Esophagus squamous epithelium (tissue), 5 donors: ENCODE measurements around the gene TLE3. TPM values are rescaled to one million over a fixed set of nuclear protein-coding genes. Genes with fewer than 3 reads are reported as not detected.

Experiments
- DNase-seq: peaks from one replicate; lab custom pipeline; 2025; lab: John Stamatoyannopoulos, UW
- H3K27ac ChIP-seq, 4 donors: fragments of 200-600 bp; sonication (generic); one replicate each; pipeline ENCODE4 v1.5.1; 2016 to 2019; ENCODE audit warnings: mild to moderate bottlenecking in 1 of 4
- H3K27me3 ChIP-seq, 4 donors: fragments of 200-600 bp; sonication (generic); 1 replicate in 3 of 4; 2 replicates in 1 of 4; pipeline versions ENCODE4 v1.5.1 to v1.6.0; 2017 to 2021; ENCODE audit warnings: antibody characterized with exemption in 1 of 4
- H3K36me3 ChIP-seq, 3 donors: fragments of 200-600 bp; sonication (generic); one replicate each; pipeline ENCODE4 v1.5.1; 2016 to 2019
- H3K4me1 ChIP-seq, 3 donors: fragments of 200-600 bp; sonication (generic); one replicate each; pipeline ENCODE4 v1.5.1; 2017 to 2019
- H3K4me3 ChIP-seq, 4 donors: fragments of 200-600 bp; sonication (generic); 1 replicate in 3 of 4; 2 replicates in 1 of 4; pipeline ENCODE4 v1.5.1; 2016 to 2019; ENCODE audit warnings: mild to moderate bottlenecking in 2 of 4, moderate library complexity in 1 of 4
- H3K9me3 ChIP-seq, 3 donors: fragments of 200-600 bp; sonication (generic); one replicate each; pipeline ENCODE4 v1.5.1; 2016 to 2019
- POLR2A ChIP-seq, 4 donors: fragments of 450-650 bp; IDR thresholded peaks; one replicate each; pipeline ENCODE4 v1.6.1; 2017; ENCODE audit warnings: antibody characterized with exemption in 4 of 4, mild to moderate bottlenecking in 4 of 4, moderate library complexity in 3 of 4
- WGBS, 2 donors: methylation state at CpG; one replicate each; pipeline ENCODE4 v1.1.5; 2018; 5-methylcytosine and 5-hydroxymethylcytosine counted together
- intact Hi-C: fragments of 100-400 bp; cut with DNase I; formaldehyde crosslinking; loops from one replicate; pipeline ENCODE4 v1.15.0; 2022
- total RNA-seq, 4 donors: library from RNA; depleted of rRNA; stranded (reverse); fragments of >200 nt; gene quantifications; one replicate each; pipeline ENCODE4 v1.1.0, GENCODE V29; 2016
- TF ChIP-seq, protein P1 (sequence below), 6 experiments: fragments of 450-650 bp in 4 of 6; fragments of 200-600 bp in 2 of 6; sonication (generic) in 2 of 6; IDR thresholded peaks; one replicate each; pipeline ENCODE4 v1.5.1; 2016 to 2019; ENCODE audit warnings: antibody characterized with exemption in 6 of 6, mild to moderate bottlenecking in 4 of 6, moderate library complexity in 4 of 6
- donor health status: DM: yes; HTN: yes; CAD: no.

The TLE3 gene
- total RNA-seq, 4 donors from 2014 or later, result 49.6 to 133 (median 64.4) TPM

DNA sequence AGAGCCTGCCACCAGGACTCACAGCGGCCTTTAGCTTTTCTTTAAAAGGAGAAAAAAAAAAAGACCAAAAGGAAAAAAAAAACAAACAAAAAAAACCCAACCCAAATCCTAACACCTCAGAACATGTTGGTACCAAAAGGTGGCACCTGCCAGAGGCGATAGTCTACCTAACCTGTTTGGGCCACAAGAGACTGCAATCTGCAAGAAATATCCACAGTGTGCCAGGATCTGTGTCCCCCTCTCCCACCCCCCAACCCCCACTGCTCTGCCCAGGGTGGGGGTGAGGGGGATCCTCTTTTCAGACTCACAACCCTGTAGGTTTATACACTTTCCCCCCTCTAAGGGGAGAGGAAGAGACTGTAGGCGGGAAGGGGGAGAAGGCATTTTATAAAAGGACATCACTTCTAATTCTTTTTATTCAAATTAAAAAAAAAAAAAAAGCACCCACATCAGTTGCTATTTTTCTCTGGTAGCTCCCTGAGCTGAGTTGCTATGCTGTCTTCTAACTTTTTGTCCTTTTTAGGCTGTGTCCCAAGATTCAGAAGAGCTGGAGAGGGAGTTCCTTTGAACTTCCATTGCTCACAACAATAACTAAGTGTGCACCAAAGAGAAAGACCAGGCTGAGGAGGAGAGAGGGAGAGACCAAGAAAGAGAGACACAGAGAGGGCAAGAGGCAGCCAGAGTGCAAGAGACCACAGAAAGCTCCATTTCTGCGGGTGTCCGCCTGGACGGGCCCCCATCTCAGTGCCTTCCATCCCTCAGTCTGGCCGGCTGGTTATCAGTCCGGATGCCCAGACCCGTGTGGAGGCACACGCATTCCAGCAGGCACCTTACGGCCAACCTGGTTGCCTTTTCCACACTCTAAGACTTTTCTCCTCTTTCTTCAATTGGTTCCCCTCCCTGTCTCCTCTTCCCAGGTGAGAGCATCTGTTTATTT lies 48.9 kb downstream of the TLE3 start:
- peak overlapping the region in 1 of 4 donors; percentile 13 for H3K27ac ChIP-seq
- peaks cover 43 to 76% (median 43%) of the 10 kb centered on the region in 3 donors for H3K36me3 ChIP-seq
- 87 to 94% methylated on average over 11 of the region's 11 CpGs for WGBS, 2 donors
- H3K27me3 ChIP-seq, result no peaks in the 10 kb centered on the region
- no peak for DNase-seq
- TF ChIP-seq POLR2A (IDR thresholded peaks at IDR 0.05), result no peak
- TF ChIP-seq, protein P1, sequence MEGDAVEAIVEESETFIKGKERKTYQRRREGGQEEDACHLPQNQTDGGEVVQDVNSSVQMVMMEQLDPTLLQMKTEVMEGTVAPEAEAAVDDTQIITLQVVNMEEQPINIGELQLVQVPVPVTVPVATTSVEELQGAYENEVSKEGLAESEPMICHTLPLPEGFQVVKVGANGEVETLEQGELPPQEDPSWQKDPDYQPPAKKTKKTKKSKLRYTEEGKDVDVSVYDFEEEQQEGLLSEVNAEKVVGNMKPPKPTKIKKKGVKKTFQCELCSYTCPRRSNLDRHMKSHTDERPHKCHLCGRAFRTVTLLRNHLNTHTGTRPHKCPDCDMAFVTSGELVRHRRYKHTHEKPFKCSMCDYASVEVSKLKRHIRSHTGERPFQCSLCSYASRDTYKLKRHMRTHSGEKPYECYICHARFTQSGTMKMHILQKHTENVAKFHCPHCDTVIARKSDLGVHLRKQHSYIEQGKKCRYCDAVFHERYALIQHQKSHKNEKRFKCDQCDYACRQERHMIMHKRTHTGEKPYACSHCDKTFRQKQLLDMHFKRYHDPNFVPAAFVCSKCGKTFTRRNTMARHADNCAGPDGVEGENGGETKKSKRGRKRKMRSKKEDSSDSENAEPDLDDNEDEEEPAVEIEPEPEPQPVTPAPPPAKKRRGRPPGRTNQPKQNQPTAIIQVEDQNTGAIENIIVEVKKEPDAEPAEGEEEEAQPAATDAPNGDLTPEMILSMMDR (IDR thresholded peaks at IDR 0.05), result no peak
- intact Hi-C loops, result no loop called here
- H3K4me1 ChIP-seq, result peaks cover 0 to 9% (median 3%) of the 10 kb centered on the region in 3 donors
- H3K4me3 ChIP-seq, result no peak overlapping the region
- H3K9me3 ChIP-seq, result no peaks in the 10 kb centered on the region

DNA sequence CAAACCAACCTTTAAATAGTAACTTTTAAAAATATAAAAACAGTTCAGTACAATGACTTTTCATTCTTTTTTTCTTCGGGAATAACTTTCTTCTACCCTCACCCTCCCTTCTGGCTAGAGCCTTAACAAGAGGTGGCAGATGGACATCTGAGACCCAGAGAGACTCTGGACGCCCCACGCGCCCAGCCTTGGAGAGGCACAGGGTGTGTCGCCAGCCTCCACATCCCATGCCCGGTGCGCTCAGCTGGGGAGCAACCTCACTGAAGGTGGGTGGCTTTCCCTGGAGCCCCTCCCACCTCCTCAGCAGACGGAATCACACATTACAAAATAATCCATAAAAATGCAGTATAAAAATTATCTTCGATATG lies 49.5 kb downstream of the TLE3 start:
- WGBS, 2 donors, result 86 to 89% methylated on average over 9 of the region's 9 CpGs
- H3K4me3 ChIP-seq, result no peak overlapping the region
- H3K4me1 ChIP-seq, result peaks cover 0 to 9% (median 3%) of the 10 kb centered on the region in 3 donors
- TF ChIP-seq, protein P1 (IDR thresholded peaks at IDR 0.05), result no peak
- no peak for TF ChIP-seq POLR2A (IDR thresholded peaks at IDR 0.05)
- intact Hi-C loops, result no loop called here
- H3K36me3 ChIP-seq, result peaks cover 36 to 70% (median 37%) of the 10 kb centered on the region in 3 donors
- no peaks in the 10 kb centered on the region for H3K9me3 ChIP-seq
- H3K27me3 ChIP-seq, result no peaks in the 10 kb centered on the region
- DNase-seq, result no peak
- H3K27ac ChIP-seq, result no peak overlapping the region

DNA sequence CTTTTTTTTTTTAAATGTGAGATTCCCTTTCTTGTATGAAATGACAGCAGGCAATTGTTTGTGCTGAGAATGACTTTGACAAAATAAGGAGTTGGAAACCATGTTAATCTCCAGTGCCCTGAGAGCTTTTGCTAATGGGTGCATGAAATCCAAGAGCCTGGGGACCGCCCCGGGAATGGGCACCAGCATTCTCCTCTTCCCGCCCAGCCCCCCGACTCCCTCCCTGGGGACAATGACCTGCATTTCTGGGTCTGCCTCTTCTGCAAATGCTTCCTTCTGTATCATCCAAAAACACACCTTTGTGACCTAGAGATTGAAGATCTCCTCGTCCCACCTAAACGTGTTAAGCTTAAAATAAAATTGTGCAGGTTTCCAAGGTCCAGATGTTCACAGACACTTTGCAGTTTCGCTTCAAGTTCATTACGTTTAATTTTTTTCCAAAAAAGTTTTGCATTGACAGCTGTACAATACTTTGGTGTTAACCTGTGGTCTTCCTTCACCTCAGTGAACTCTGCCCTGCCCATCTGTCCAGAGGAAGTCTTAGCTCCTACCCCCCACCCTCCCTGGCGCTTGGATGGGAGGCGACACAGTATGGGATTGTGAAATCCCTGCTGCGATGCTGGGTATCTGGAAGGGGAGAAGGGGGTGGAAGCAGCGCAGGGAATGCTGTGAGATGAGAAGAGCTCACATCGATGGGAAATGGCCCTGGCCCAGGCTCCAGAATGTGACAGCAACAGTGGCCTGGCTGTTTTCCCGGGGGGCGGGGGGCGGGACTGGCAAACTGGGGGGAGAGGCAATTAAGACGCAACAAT lies 50.1 kb downstream of the TLE3 start:
- DNase-seq, result no peak
- H3K4me1 ChIP-seq, result peaks cover 0 to 9% (median 3%) of the 10 kb centered on the region in 3 donors
- no peak overlapping the region for H3K27ac ChIP-seq
- intact Hi-C loops, result no loop called here
- no peaks in the 10 kb centered on the region for H3K9me3 ChIP-seq
- WGBS, 2 donors, result 74 to 86% methylated on average over 12 to 17 of the region's 17 CpGs
- TF ChIP-seq POLR2A (IDR thresholded peaks at IDR 0.05), result no peak
- TF ChIP-seq, protein P1 (IDR thresholded peaks at IDR 0.05), result no peak
- H3K4me3 ChIP-seq, result no peak overlapping the region
- H3K36me3 ChIP-seq, result peaks cover 31 to 64% (median 31%) of the 10 kb centered on the region in 3 donors
- H3K27me3 ChIP-seq, result no peaks in the 10 kb centered on the region

DNA sequence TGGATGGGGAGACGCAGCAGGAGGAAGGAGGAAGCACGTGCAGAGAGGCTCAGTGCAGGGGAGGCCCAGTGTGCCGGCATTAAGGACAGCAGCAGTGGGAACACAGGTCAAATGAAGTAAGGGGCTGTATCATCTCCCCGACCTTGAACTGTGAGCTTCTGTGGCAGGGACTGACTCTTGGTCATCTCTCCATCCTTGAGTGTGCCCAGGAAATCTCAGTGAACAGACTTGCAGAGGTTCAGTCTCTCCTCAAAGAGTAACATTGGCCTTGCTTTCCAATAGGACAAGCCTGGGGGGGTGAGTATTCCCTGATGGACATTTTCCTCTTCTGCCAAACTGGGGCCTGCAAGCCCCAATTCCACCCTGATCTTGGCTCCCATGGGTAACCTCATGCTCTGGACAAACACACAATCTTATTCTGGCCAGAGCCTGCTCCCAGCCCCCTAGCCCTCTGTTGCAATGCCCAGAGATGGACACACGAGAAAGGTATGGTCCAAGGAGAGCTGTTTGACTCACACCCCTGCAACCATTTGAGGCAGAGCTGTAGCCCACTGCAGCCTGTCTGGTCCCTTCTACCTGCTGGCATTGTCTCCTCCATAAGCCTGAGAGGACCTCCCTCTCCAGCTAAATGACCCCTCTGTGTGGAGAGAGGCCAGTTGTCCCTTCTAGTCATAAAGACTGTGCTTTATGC lies 50.9 kb downstream of the TLE3 start:
- intact Hi-C loops, result no loop called here
- peaks cover 24 to 56% (median 24%) of the 10 kb centered on the region in 3 donors for H3K36me3 ChIP-seq
- WGBS, 2 donors, result 89% methylated on average over 3 to 5 of the region's 5 CpGs
- no peaks in the 10 kb centered on the region for H3K9me3 ChIP-seq
- no peak for DNase-seq
- no peaks in the 10 kb centered on the region for H3K27me3 ChIP-seq
- no peak overlapping the region for H3K4me3 ChIP-seq
- H3K4me1 ChIP-seq, result peaks cover 0 to 9% (median 3%) of the 10 kb centered on the region in 3 donors
- H3K27ac ChIP-seq, result no peak overlapping the region
- TF ChIP-seq, protein P1 (IDR thresholded peaks at IDR 0.05), result no peak
- no peak for TF ChIP-seq POLR2A (IDR thresholded peaks at IDR 0.05)
